Naive thymus-derived CD4-positive, alpha-beta T cell (primary cell): ENCODE results near the gene ADAM8. TPM values are rescaled to one million over a fixed set of nuclear protein-coding genes. Genes with fewer than 3 reads are reported as not detected.
"Not testable (repeated sequence)": the region's sequence is repeated elsewhere in the genome, so short reads cannot be mapped to it uniquely, and the experiment has no call there.

ENCODE experiments used
- ATAC-seq: fragments of 150-1000 bp; cut with Tn5 transposase; 2 replicates; pipeline ENCODE4 v1.10.0; 2021; ENCODE audit warnings: mild to moderate bottlenecking, moderate library complexity
- CTCF ChIA-PET: fragments of 350-600 bp; sonication (Branson Sonifier 250); formaldehyde crosslinking; loops from one replicate; lab custom pipeline; 2021; ENCODE audit warnings: antibody characterized with exemption; lab: Charles Lee
- POLR2A ChIA-PET: fragments of 350-600 bp; sonication (Branson Sonifier 250); formaldehyde crosslinking; loops from one replicate; lab custom pipeline; 2021; ENCODE audit warnings: antibody characterized with exemption, inconsistent platforms; lab: Charles Lee
- DNase-seq, 9 donors: peaks; one replicate each; pipeline versions ENCODE4 v3.0.0 to v3.0.0-alpha.2; 2020 to 2022; ENCODE audit warnings: mixed read lengths in 1 of 9
- H3K27ac ChIP-seq: one replicate; pipeline ENCODE4 v1.7.0; 2013; ENCODE audit warnings: mild to moderate bottlenecking, low read depth, low read length, moderate library complexity
- H3K27me3 ChIP-seq, 2 donors: one replicate each; pipeline ENCODE4 v1.7.0; 2013; ENCODE audit warnings: low read length in 2 of 2, mild to moderate bottlenecking in 2 of 2, moderate library complexity in 2 of 2; ENCODE audit not compliant: control insufficient read depth in 2 of 2, insufficient read depth in 2 of 2
- H3K36me3 ChIP-seq, 3 experiments: 1 replicate in 2 of 3; 2 replicates in 1 of 3; pipeline ENCODE4 v1.7.0; 2013; ENCODE audit warnings: low read length in 3 of 3, mild to moderate bottlenecking in 3 of 3, moderate library complexity in 1 of 3; ENCODE audit not compliant: insufficient read depth in 3 of 3, control insufficient read depth in 2 of 3
- H3K4me1 ChIP-seq, 2 donors: one replicate each; pipeline ENCODE4 v1.7.0; 2013; ENCODE audit warnings: low read length in 2 of 2, mild to moderate bottlenecking in 2 of 2, moderate library complexity in 1 of 2; ENCODE audit not compliant: control insufficient read depth in 2 of 2, insufficient read depth in 2 of 2
- H3K4me3 ChIP-seq: 2 replicates; pipeline ENCODE4 v1.7.0; 2013; ENCODE audit warnings: mild to moderate bottlenecking, low read length
- H3K9me3 ChIP-seq, 3 experiments: 1 replicate in 2 of 3; 2 replicates in 1 of 3; pipeline ENCODE4 v1.7.0; 2013; ENCODE audit warnings: low read length in 3 of 3; ENCODE audit not compliant: control insufficient read depth in 2 of 3
- H3K27ac Mint-ChIP-seq, 9 donors: one replicate each; pipeline ENCODE4 v1.8.0; 2020 to 2022; ENCODE audit warnings: mixed read lengths in 9 of 9, mild to moderate bottlenecking in 8 of 9, moderate library complexity in 5 of 9, inconsistent platforms in 2 of 9
- H3K27me3 Mint-ChIP-seq, 5 donors: one replicate each; pipeline ENCODE4 v1.8.0; 2021 to 2022; ENCODE audit warnings: mixed read lengths in 5 of 5, mild to moderate bottlenecking in 1 of 5
- H3K36me3 Mint-ChIP-seq, 5 donors: one replicate each; pipeline ENCODE4 v1.8.0; 2020 to 2022; ENCODE audit warnings: mixed read lengths in 5 of 5, mild to moderate bottlenecking in 3 of 5, inconsistent platforms in 1 of 5
- H3K4me1 Mint-ChIP-seq, 7 donors: one replicate each; pipeline ENCODE4 v1.8.0; 2020 to 2022; ENCODE audit warnings: mixed read lengths in 7 of 7, mild to moderate bottlenecking in 3 of 7, inconsistent platforms in 1 of 7
- H3K4me3 Mint-ChIP-seq, 10 donors: one replicate each; pipeline ENCODE4 v1.8.0; 2020 to 2022; ENCODE audit warnings: mild to moderate bottlenecking in 10 of 10, mixed read lengths in 10 of 10, moderate library complexity in 6 of 10, inconsistent platforms in 2 of 10
- H3K9me3 Mint-ChIP-seq, 11 donors: one replicate each; pipeline ENCODE4 v1.8.0; 2020 to 2022; ENCODE audit warnings: mixed read lengths in 11 of 11, mild to moderate bottlenecking in 4 of 11, inconsistent platforms in 1 of 11, moderate library complexity in 1 of 11
- intact Hi-C, 2 donors: fragments of 100-400 bp; cut with micrococcal nuclease; formaldehyde crosslinking; loops; one replicate each; pipeline ENCODE4 v1.15.1; 2023
- polyA plus RNA-seq, 2 donors: library from polyadenylated mRNA; unstranded; fragments of 300-500 nt; fragmentation: Illumina TruSeq; gene quantifications; one replicate each; pipeline ENCODE4 v1.2.3, GENCODE V29; 2021
- total RNA-seq, 6 experiments: library from RNA in 5 of 6; stranded (reverse) in 5 of 6; gene quantifications; 1 replicate in 5 of 6; 2 replicates in 1 of 6; pipeline ENCODE4 v1.2.3 and lab custom pipeline; 2021 to 2026

The ADAM8 gene
- total and polyA plus RNA-seq, 7 experiments from 2014 or later, result 19.5 to 239 (median 27.8) TPM

- Histone ChIP-seq H3K36me3 (no peaks in the 10 kb centered on the region), H3K27ac (no peak overlapping the region), H3K27me3 (peaks cover 3 to 5% of the 10 kb centered on the region in 2 donors), H3K4me3 (no peak overlapping the region), H3K4me1 (no peaks in the 10 kb centered on the region), H3K9me3 (no peaks in the 10 kb centered on the region)
- intact Hi-C loops, result no loop called here
- no peaks in the 10 kb centered on the region for H3K36me3 Mint-ChIP-seq
- CTCF ChIA-PET, result no interaction called here
- no peak for ATAC-seq
- no peak for DNase-seq
- peaks cover 19 to 43% (median 34%) of the 10 kb centered on the region in 5 donors for H3K27me3 Mint-ChIP-seq
- peaks cover 0 to 17% (median 7%) of the 10 kb centered on the region in 7 donors for H3K4me1 Mint-ChIP-seq
- H3K4me3 Mint-ChIP-seq, result peak overlapping the region in 1 of 10 donors; percentile 72
- peaks cover 0 to 2% (median 0%) of the 10 kb centered on the region in 11 donors for H3K9me3 Mint-ChIP-seq
- H3K27ac Mint-ChIP-seq, result peak overlapping the region in 1 of 9 donors; percentile 29
- POLR2A ChIA-PET, result no interaction called here
Measured at GRCh38 chr10:133226251-133226808, 50.3 kb downstream of the ADAM8 start.

DNA sequence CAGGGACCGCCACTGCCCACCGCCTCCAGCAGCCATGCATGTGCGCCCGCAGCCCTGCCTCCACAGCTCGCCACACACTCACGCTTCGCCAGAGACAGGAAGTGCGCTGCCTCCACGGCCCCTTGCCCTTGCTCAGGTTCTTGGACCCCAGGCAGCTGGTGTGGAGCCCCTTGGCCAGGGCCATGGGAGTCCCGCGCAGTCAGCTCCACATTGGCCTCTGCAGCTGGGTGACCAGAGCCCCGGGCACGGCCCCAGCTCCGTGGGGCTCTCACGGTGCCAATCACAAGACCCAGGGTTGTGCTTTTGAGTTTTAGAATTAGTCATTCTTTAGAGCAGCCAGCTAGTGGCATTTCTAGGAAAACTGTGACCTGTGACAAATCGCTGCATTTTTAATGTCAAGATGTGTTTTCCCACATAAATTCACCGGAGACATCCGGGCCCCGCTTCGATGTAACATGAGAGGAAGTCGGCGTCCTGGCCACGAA lies 50.9 kb downstream of the ADAM8 start:
- Mint-ChIP-seq H3K27me3 (peaks cover 25 to 43% (median 39%) of the 10 kb centered on the region in 5 donors), H3K4me1 (peaks cover 0 to 17% (median 7%) of the 10 kb centered on the region in 7 donors), H3K4me3 (peak overlapping the region in 1 of 10 donors; percentile 72), H3K27ac (peak overlapping the region in 1 of 9 donors; percentile 49), H3K36me3 (no peaks in the 10 kb centered on the region), H3K9me3 (peaks cover 0 to 2% (median 0%) of the 10 kb centered on the region in 11 donors)
- ChIA-PET CTCF (no interaction called here), POLR2A (no interaction called here)
- H3K27me3 ChIP-seq, result peaks cover 3 to 5% of the 10 kb centered on the region in 2 donors
- no peaks in the 10 kb centered on the region for H3K9me3 ChIP-seq
- no peak overlapping the region for H3K4me3 ChIP-seq
- intact Hi-C loops, result no loop called here
- ATAC-seq (no peak), DNase-seq (peak in 1 of 9 donors; percentile 5)
- no peaks in the 10 kb centered on the region for H3K4me1 ChIP-seq
- no peaks in the 10 kb centered on the region for H3K36me3 ChIP-seq
- H3K27ac ChIP-seq, result no peak overlapping the region

DNA sequence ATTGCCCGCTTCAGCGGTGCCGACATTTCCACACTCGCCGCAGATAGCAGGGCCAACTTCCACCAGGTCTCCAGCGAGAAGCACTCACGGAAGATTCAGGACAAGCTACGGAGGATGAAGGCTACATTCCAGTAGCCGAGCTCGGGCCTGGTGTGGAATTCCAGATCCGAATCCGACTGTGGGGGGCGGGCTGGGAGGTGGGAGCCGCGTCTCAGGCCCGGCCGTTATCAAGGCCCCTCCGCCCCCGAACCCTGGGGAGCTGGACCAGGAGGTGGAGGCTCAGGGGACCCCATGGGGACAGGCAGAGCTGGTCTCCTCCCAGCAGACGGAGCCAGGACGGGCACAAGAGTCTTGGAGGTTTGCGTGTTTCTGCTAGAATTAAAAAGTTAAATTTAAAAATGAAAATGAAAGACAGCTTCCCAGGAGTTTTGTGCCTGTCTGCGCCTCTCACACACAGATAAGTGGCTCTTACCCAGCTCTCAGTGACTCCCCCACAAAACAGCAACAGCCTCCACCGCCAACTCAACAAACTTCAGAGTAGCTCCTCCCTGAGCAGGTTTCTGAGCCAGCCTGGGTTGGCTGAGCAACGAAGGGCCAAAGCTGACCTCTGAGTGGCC lies 51.8 kb downstream of the ADAM8 start:
- Mint-ChIP-seq H3K27ac (no peak overlapping the region), H3K36me3 (no peaks in the 10 kb centered on the region), H3K27me3 (peaks cover 25 to 43% (median 39%) of the 10 kb centered on the region in 5 donors), H3K9me3 (peaks cover 0 to 2% (median 0%) of the 10 kb centered on the region in 11 donors), H3K4me3 (peak overlapping the region in 1 of 10 donors; percentile 72), H3K4me1 (peaks cover 0 to 17% (median 7%) of the 10 kb centered on the region in 7 donors)
- DNase-seq, result no peak
- peaks cover 3 to 5% of the 10 kb centered on the region in 2 donors for H3K27me3 ChIP-seq
- no peaks in the 10 kb centered on the region for H3K9me3 ChIP-seq
- no peak overlapping the region for H3K4me3 ChIP-seq
- ATAC-seq, result no peak
- no peaks in the 10 kb centered on the region for H3K4me1 ChIP-seq
- H3K27ac ChIP-seq, result no peak overlapping the region
- no peaks in the 10 kb centered on the region for H3K36me3 ChIP-seq
- intact Hi-C loops, result no loop called here
- ChIA-PET POLR2A (no interaction called here), CTCF (interaction anchor here (1.1 kb wide), 1 partner anchor 82 kb away, joined by 3 read pairs; no protein-coding TSS in a partner anchor)

DNA sequence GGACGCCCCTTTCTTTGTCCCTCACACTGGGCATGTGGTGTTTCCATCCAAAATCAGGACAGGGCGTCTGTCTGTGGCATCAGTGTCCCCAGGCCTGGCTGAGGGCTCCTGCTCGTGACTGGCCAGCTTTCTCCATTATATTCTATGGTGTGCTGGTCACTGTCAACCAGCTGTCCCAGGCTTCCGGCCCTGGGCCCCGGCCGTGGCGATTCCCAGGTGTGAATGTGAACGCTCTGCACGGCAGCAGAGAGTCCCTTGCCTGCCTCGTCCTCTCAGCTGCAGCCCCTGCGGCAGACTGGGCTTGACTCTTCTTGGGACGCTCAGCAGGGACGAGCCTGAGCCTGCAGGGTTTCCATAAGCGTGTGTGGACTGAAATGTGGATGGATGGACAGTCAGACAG lies 52.6 kb downstream of the ADAM8 start:
- Histone ChIP-seq H3K9me3 (no peaks in the 10 kb centered on the region), H3K27me3 (peaks cover under 1 to 3% of the 10 kb centered on the region in 2 donors), H3K4me3 (no peak overlapping the region), H3K27ac (no peak overlapping the region), H3K36me3 (no peaks in the 10 kb centered on the region), H3K4me1 (no peaks in the 10 kb centered on the region)
- intact Hi-C loops, result no loop called here
- DNase-seq (no peak), ATAC-seq (no peak)
- Mint-ChIP-seq H3K27me3 (peaks cover 20 to 39% (median 33%) of the 10 kb centered on the region in 5 donors), H3K27ac (no peak overlapping the region), H3K4me3 (no peak overlapping the region), H3K36me3 (no peaks in the 10 kb centered on the region), H3K9me3 (peaks cover 0 to 2% (median 0%) of the 10 kb centered on the region in 11 donors), H3K4me1 (peaks cover 0 to 13% (median 2%) of the 10 kb centered on the region in 7 donors)
- POLR2A ChIA-PET, result no interaction called here
- CTCF ChIA-PET, result interaction anchor here (1.1 kb wide), 1 partner anchor 81 kb away, joined by 3 read pairs; no protein-coding TSS in a partner anchor

GRCh38 chr10:133221756-133222155 lies 54.9 kb downstream of the ADAM8 start:
- CTCF ChIA-PET, POLR2A ChIA-PET, H3K9me3 Mint-ChIP-seq, H3K9me3 ChIP-seq, H3K27me3 ChIP-seq, intact Hi-C loops, H3K36me3 ChIP-seq, H3K27ac Mint-ChIP-seq, ATAC-seq, H3K4me3 ChIP-seq, H3K36me3 Mint-ChIP-seq, H3K4me1 ChIP-seq, DNase-seq, H3K27ac ChIP-seq: not testable (repeated sequence)
- Mint-ChIP-seq H3K4me3 (peak overlapping the region in 1 of 10 donors; percentile 4), H3K4me1 (peaks cover 0 to 13% (median 2%) of the 10 kb centered on the region in 7 donors), H3K27me3 (peaks cover 9 to 18% (median 14%) of the 10 kb centered on the region in 5 donors)

DNA sequence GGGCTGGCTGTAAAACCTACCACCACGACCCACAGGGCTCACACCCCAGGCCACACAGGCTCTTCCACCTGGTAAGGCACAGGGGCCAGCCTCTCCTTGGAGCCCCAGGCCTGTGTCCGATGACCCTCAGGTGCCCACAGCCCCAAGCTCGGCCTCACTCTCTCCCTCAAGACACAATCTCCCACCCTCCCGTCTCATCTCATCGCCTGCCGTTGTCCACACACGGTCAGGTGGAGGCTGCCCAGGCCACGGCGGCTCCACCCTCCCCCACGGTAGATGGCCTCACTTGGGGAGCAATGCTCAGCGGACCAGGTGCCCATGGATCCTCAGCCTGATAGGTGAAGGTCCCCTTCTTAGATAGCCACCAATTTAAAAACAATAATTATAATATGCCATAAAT lies 55.3 kb downstream of the ADAM8 start:
- Mint-ChIP-seq H3K4me1 (peaks cover 0 to 9% (median 0%) of the 10 kb centered on the region in 7 donors), H3K27me3 (peaks cover 9 to 17% (median 10%) of the 10 kb centered on the region in 5 donors), H3K9me3 (peaks cover 0 to 2% (median 0%) of the 10 kb centered on the region in 11 donors), H3K27ac (peak overlapping the region in 2 of 9 donors; percentile 36 to 49), H3K36me3 (no peaks in the 10 kb centered on the region), H3K4me3 (peak overlapping the region in 1 of 10 donors; percentile 4)
- Histone ChIP-seq H3K4me3 (no peak overlapping the region), H3K27me3 (no peaks in the 10 kb centered on the region), H3K36me3 (no peaks in the 10 kb centered on the region), H3K9me3 (no peaks in the 10 kb centered on the region), H3K27ac (no peak overlapping the region), H3K4me1 (no peaks in the 10 kb centered on the region)
- CTCF ChIA-PET, result no interaction called here
- no peak for ATAC-seq
- POLR2A ChIA-PET, result no interaction called here
- intact Hi-C loops, result no loop called here
- no peak for DNase-seq
